ENCODE results near the gene SORD.

The SORD gene

DNA sequence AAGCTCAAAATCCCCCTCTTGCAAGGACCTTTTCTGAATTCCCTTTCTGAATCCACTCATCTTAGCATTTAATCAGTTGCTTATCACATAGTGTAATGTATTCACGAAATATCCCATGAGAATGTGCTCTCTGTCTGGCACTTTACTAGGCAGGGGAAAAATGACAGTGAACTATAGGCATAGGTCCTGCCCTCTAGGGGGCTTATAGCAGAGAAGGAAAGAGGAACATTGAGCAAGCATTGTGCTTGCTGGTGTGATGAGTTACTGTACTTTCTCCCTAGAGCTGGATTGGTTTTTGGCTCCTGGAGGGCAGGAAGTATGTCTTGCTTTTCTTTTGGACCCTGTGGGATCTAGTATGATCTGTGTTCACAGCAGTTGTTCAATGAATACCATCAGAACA lies 64.5 kb downstream of the SORD start:
- TF ChIP-seq, protein P1, sequence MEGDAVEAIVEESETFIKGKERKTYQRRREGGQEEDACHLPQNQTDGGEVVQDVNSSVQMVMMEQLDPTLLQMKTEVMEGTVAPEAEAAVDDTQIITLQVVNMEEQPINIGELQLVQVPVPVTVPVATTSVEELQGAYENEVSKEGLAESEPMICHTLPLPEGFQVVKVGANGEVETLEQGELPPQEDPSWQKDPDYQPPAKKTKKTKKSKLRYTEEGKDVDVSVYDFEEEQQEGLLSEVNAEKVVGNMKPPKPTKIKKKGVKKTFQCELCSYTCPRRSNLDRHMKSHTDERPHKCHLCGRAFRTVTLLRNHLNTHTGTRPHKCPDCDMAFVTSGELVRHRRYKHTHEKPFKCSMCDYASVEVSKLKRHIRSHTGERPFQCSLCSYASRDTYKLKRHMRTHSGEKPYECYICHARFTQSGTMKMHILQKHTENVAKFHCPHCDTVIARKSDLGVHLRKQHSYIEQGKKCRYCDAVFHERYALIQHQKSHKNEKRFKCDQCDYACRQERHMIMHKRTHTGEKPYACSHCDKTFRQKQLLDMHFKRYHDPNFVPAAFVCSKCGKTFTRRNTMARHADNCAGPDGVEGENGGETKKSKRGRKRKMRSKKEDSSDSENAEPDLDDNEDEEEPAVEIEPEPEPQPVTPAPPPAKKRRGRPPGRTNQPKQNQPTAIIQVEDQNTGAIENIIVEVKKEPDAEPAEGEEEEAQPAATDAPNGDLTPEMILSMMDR (IDR thresholded peaks at IDR 0.05; ENCODE audit: borderline replicate concordance, extremely low read depth, low read length, poor library complexity, severe bottlenecking): no peak
- no peak for TF ChIP-seq EZH2 (IDR thresholded peaks at IDR 0.05; ENCODE audit: borderline replicate concordance, low read depth, low read length, severe bottlenecking)
- H3K4me1 ChIP-seq (ENCODE audit: insufficient read depth, low read length): no peaks in the 10 kb centered on the region
- DNase-seq: no peak

DNA sequence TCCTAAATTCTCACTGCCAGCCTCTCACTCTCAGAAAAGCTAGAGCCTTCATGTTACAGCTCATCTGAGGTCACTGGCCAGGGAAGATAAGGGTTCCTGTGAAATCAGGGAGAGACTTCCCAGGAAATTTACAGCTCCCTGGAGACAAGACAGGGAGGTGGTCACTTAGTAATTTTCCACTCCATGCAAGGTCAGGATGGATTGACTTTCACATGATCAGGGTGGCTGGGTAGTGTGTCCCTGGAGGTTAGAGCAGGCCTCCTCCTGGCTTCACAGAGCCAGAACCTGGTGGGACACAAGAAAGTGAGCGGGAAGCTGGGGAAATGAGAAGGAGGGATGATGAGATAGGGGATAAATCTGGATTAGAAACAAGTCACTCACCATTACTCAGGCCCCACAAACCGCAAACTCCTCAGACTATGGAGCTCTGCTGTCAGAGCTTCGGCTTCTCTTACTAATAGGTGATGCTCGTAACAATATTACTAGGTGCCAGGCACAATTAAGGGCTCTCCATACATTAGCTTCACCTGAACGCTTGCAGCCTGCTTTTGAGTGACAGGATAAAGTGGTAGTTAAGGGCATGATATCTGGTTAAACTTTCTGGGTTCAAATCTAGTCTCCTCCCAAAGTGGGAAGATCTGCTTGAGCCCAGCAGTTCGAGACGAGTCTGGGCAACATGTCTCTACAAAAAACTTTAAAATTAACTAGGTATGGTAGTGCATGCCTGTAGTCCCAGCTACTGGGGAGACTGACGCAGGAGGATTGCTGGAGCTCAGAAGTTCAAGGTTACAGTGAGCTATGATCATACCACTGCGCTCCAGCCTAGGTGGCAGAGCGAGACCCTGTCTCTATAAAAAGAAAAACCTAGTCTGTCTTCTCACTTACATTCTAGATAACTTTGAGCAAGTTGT lies 66.1 kb downstream of the SORD start:
- no peaks in the 10 kb centered on the region for H3K79me2 ChIP-seq (ENCODE audit: insufficient read depth, low read length)

More for the DNA sequence above, 64.5 kb downstream of the SORD start:
- no peaks in the 10 kb centered on the region for H3K79me2 ChIP-seq (ENCODE audit: insufficient read depth, low read length)
- H3K4me3 ChIP-seq (ENCODE audit: low read depth in 1 of 2, low read length in 2 of 2): no peak overlapping the region
- no peaks in the 10 kb centered on the region for H3K36me3 ChIP-seq (ENCODE audit: insufficient read depth, low read length)
- peaks cover 12% of the 10 kb centered on the region for H3K27me3 ChIP-seq (ENCODE audit: insufficient read depth, low read length, poor library complexity)
- H3K9me3 ChIP-seq (ENCODE audit: insufficient read depth, low read length, severe bottlenecking): no peaks in the 10 kb centered on the region
- H3K4me2 ChIP-seq (ENCODE audit: insufficient read depth, low read length): no peak overlapping the region
- H3K27ac ChIP-seq (ENCODE audit: low read length): no peak overlapping the region
- no peak overlapping the region for H2AFZ ChIP-seq (ENCODE audit: low read depth, low read length)
- no peak overlapping the region for H3K9ac ChIP-seq (ENCODE audit: low read depth, low read length)
- ATAC-seq (ENCODE audit: insufficient read depth, low read depth): no peak
- H4K20me1 ChIP-seq (ENCODE audit: insufficient read depth, low read length): no peaks in the 10 kb centered on the region

DNA sequence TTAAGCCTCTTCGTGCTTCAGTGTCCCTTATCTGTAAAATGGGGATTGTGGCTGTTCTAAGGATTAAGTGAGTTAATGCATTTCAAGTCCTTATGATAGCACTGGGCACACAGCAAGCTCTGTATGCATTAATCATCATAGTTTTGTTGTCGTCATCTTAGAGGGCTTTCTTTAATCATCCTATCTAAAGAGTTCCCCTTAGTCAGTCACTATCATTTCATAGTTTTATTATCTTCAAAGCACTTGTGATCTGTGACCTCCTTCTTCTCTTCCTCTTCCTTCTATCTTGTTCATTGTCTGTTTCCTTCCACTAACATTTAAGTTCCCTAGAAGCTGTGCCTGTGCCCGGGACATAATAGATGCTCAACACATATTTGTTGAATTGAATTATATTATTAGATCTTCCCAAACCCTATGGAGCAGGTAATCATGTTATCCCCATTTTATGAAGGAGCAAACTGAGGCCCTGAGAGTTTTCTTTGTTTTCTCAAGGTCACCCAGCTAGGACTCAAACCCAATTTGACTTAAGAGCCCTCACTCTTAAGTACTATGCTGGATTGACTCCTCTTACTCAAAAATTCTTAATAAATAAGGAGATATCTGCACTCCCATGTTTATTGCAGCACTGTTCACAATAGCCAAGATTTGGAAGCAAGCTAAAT lies 66.8 kb downstream of the SORD start:
- no peak overlapping the region for H2AFZ ChIP-seq (ENCODE audit: low read depth, low read length)
- H3K79me2 ChIP-seq (ENCODE audit: insufficient read depth, low read length): no peaks in the 10 kb centered on the region
- H3K9me3 ChIP-seq (ENCODE audit: insufficient read depth, low read length, severe bottlenecking): no peaks in the 10 kb centered on the region
- DNase-seq (no peak), ATAC-seq (ENCODE audit: insufficient read depth, low read depth) (no peak)
- H3K27ac ChIP-seq (ENCODE audit: low read length): no peak overlapping the region
- no peaks in the 10 kb centered on the region for H3K4me1 ChIP-seq (ENCODE audit: insufficient read depth, low read length)
- no peak overlapping the region for H3K4me2 ChIP-seq (ENCODE audit: insufficient read depth, low read length)
- H3K4me3 ChIP-seq (ENCODE audit: low read depth in 1 of 2, low read length in 2 of 2): no peak overlapping the region
- H3K36me3 ChIP-seq (ENCODE audit: insufficient read depth, low read length): no peaks in the 10 kb centered on the region
- no peaks in the 10 kb centered on the region for H4K20me1 ChIP-seq (ENCODE audit: insufficient read depth, low read length)
- no peak overlapping the region for H3K9ac ChIP-seq (ENCODE audit: low read depth, low read length)
- H3K27me3 ChIP-seq (ENCODE audit: insufficient read depth, low read length, poor library complexity): peaks cover 12% of the 10 kb centered on the region
- TF ChIP-seq, protein P1 (IDR thresholded peaks at IDR 0.05; ENCODE audit: borderline replicate concordance, extremely low read depth, low read length, poor library complexity, severe bottlenecking): no peak
- no peak for TF ChIP-seq EZH2 (IDR thresholded peaks at IDR 0.05; ENCODE audit: borderline replicate concordance, low read depth, low read length, severe bottlenecking)

More for the DNA sequence above, 66.1 kb downstream of the SORD start:
- Histone ChIP-seq H2AFZ (ENCODE audit: low read depth, low read length) (no peak overlapping the region), H3K36me3 (ENCODE audit: insufficient read depth, low read length) (no peaks in the 10 kb centered on the region), H3K4me3 (ENCODE audit: low read depth in 1 of 2, low read length in 2 of 2) (no peak overlapping the region), H4K20me1 (ENCODE audit: insufficient read depth, low read length) (no peaks in the 10 kb centered on the region), H3K4me1 (ENCODE audit: insufficient read depth, low read length) (no peaks in the 10 kb centered on the region), H3K4me2 (ENCODE audit: insufficient read depth, low read length) (no peak overlapping the region), H3K9me3 (ENCODE audit: insufficient read depth, low read length, severe bottlenecking) (no peaks in the 10 kb centered on the region), H3K27ac (ENCODE audit: low read length) (no peak overlapping the region), H3K9ac (ENCODE audit: low read depth, low read length) (no peak overlapping the region), H3K27me3 (ENCODE audit: insufficient read depth, low read length, poor library complexity) (peaks cover 12% of the 10 kb centered on the region)
- TF ChIP-seq, protein P1 (IDR thresholded peaks at IDR 0.05; ENCODE audit: borderline replicate concordance, extremely low read depth, low read length, poor library complexity, severe bottlenecking): no peak
- no peak for TF ChIP-seq EZH2 (IDR thresholded peaks at IDR 0.05; ENCODE audit: borderline replicate concordance, low read depth, low read length, severe bottlenecking)
- ATAC-seq (ENCODE audit: insufficient read depth, low read depth) (no peak), DNase-seq (no peak)
